Adrenal gland (tissue), 12 donors: ENCODE data around the gene IER3IP1. TPM values are rescaled to one million over a fixed set of nuclear protein-coding genes. Genes with fewer than 3 reads are reported as not detected.
"Not testable (repeated sequence)": the region's sequence is repeated elsewhere in the genome, so short reads cannot be mapped to it uniquely, and the experiment has no call there.

Source experiments
- DNase-seq, 7 donors: peaks; one replicate each; pipeline ENCODE4 v3.0.0-alpha.2; 2019 to 2020
- H3K27ac ChIP-seq, 5 donors: fragments of 200-600 bp; sonication (generic) in 4 of 5; 1 replicate in 3 of 5; 2 replicates in 2 of 5; pipeline versions ENCODE4 v1.5.1 to v1.8.0; 2016 to 2020; ENCODE audit warnings: mild to moderate bottlenecking in 1 of 5
- H3K27me3 ChIP-seq: fragments of 200-600 bp; 2 replicates; pipeline ENCODE4 v1.8.0; 2021
- H3K36me3 ChIP-seq, 2 donors: fragments of 200-600 bp; replicated peaks in 1 of 2; 1 replicate in 1 of 2; 2 replicates in 1 of 2; pipeline versions ENCODE4 v1.5.1 to v1.8.0; 2018 to 2022
- H3K4me1 ChIP-seq, 2 donors: fragments of 200-600 bp; replicated peaks in 1 of 2; 1 replicate in 1 of 2; 2 replicates in 1 of 2; pipeline versions ENCODE4 v1.5.1 to v1.8.0; 2018 to 2021
- H3K4me3 ChIP-seq, 4 donors: fragments of 200-600 bp; sonication (generic) in 3 of 4; one replicate each; pipeline ENCODE4 v1.5.1; 2016 to 2018
- H3K9me3 ChIP-seq, 3 donors: fragments of 200-600 bp; sonication (generic) in 1 of 3; replicated peaks in 1 of 3; 1 replicate in 2 of 3; 2 replicates in 1 of 3; pipeline versions ENCODE4 v1.5.1 to v1.8.0; 2016 to 2021
- CTCF ChIP-seq, 6 experiments: fragments of 450-650 bp in 4 of 6; fragments of 200-600 bp in 2 of 6; sonication (generic) in 1 of 6; IDR thresholded peaks; 1 replicate in 5 of 6; 2 replicates in 1 of 6; pipeline versions ENCODE4 v1.5.1 to v1.8.0; 2016 to 2021; ENCODE audit warnings: antibody characterized with exemption in 6 of 6, mild to moderate bottlenecking in 2 of 6, moderate library complexity in 1 of 6
- POLR2A ChIP-seq, 2 donors: fragments of 450-650 bp; IDR thresholded peaks; one replicate each; pipeline ENCODE4 v1.6.1; 2017; ENCODE audit warnings: antibody characterized with exemption in 2 of 2, mild to moderate bottlenecking in 2 of 2, moderate library complexity in 1 of 2
- WGBS, 4 donors: extraction: QIAGEN DNeasy Blood & Tissue Kit in 2 of 4; methylation state at CpG; one replicate each; pipeline versions ENCODE4 v1.1.5 to v1.1.7; 2013 to 2017; 5-methylcytosine and 5-hydroxymethylcytosine counted together
- intact Hi-C, 2 donors: fragments of 100-400 bp; cut with DNase I; formaldehyde crosslinking; loops; one replicate each; pipeline versions ENCODE4 v1.14.1 to v1.15.0; 2022 to 2023
- polyA plus RNA-seq, 3 donors: library from polyadenylated mRNA; stranded (reverse); fragments of 200-250 nt in 2 of 3; fragments of 350-450 nt in 1 of 3; fragmentation: Illumina TruSeq in 1 of 3; extraction: RNeasy Lipid Tissue Mini Kit (QIAGEN cat#74804) in 1 of 3; gene quantifications; one replicate each; pipeline ENCODE4 v1.2.3, GENCODE V29; 2013 to 2014
- total RNA-seq, 9 donors: library from RNA; depleted of rRNA in 4 of 9; stranded (reverse); fragments of >200 nt in 4 of 9; fragments of 120-200 nt in 1 of 9; fragmentation: NEBNext Ultra II Directional in 1 of 9; extraction: Animal tissue kit (Norgen Biotek cat#: 25700) in 1 of 9; gene quantifications; one replicate each; pipeline versions ENCODE4 v1.1.0 to v1.2.4, GENCODE V29; 2013 to 2023
- donor health status: healthy with polysubstance abuse.
- donor health status: Bipolar disorder and iron deficiency.
- donor health status: DM: yes; HTN: yes; CAD: no.
- donor health status: DM: no; HTN: no; CAD: no.
- donor health status: DM: no; HTN: no; CAD: no.
- donor health status: DM: yes; HTN: yes; CAD: no.

IER3IP1 gene
- total and polyA plus RNA-seq, 12 donors = 5.7 to 34.5 (median 12.9) TPM

- no peak overlapping the region for H3K27ac ChIP-seq
- no peaks in the 10 kb centered on the region for H3K4me1 ChIP-seq
- H3K4me3 ChIP-seq = no peak overlapping the region
- no peak for DNase-seq
- intact Hi-C loops = no loop called here
- H3K36me3 ChIP-seq = no peaks in the 10 kb centered on the region
- no peaks in the 10 kb centered on the region for H3K9me3 ChIP-seq
- TF ChIP-seq POLR2A (IDR thresholded peaks at IDR 0.05) (no peak), CTCF (IDR thresholded peaks at IDR 0.05) (no peak)
- WGBS, 4 donors = 88 to 98% (median 95%) methylated on average over 2 of the region's 2 CpGs
- no peaks in the 10 kb centered on the region for H3K27me3 ChIP-seq
Measured at GRCh38 chr18:47191961-47192360, 15.8 kb upstream of the IER3IP1 start.

- intact Hi-C loops = no loop called here
- no peaks in the 10 kb centered on the region for H3K9me3 ChIP-seq
- TF ChIP-seq CTCF (IDR thresholded peaks at IDR 0.05) (no peak), POLR2A (IDR thresholded peaks at IDR 0.05) (no peak)
- H3K4me1 ChIP-seq = no peaks in the 10 kb centered on the region
- H3K27me3 ChIP-seq = no peaks in the 10 kb centered on the region
- 81 to 85% (median 84%) methylated on average over 7 of the region's 7 CpGs for WGBS, 4 donors
- H3K27ac ChIP-seq = no peak overlapping the region
- DNase-seq = no peak
- H3K4me3 ChIP-seq = no peak overlapping the region
- no peaks in the 10 kb centered on the region for H3K36me3 ChIP-seq
Measured at GRCh38 chr18:47187721-47188120, 11.6 kb upstream of the IER3IP1 start.

GRCh38 chr18:47184419-47185050 lies 8.4 kb upstream of the IER3IP1 start:
- intact Hi-C loops = no loop called here
- 69 to 78% (median 74%) methylated on average over 2 to 5 of the region's 5 CpGs for WGBS, 4 donors
- peak in 5 of 7 donors; percentile 11 to 65 (median 45) for DNase-seq

GRCh38 chr18:47182156-47182555 lies 6.0 kb upstream of the IER3IP1 start:
- DNase-seq, H3K27me3 ChIP-seq, intact Hi-C loops, H3K27ac ChIP-seq, H3K36me3 ChIP-seq, H3K4me1 ChIP-seq, H3K9me3 ChIP-seq, H3K4me3 ChIP-seq: not testable (repeated sequence)
- 68 to 94% (median 82%) methylated on average over 4 to 5 of the region's 5 CpGs for WGBS, 4 donors

More at GRCh38 chr18:47184419-47185050, 8.4 kb upstream of the IER3IP1 start:
- TF ChIP-seq POLR2A (IDR thresholded peaks at IDR 0.05) (no peak), CTCF (IDR thresholded peaks at IDR 0.05) (no peak)
- H3K4me1 ChIP-seq = no peaks in the 10 kb centered on the region
- no peak overlapping the region for H3K27ac ChIP-seq
- no peaks in the 10 kb centered on the region for H3K27me3 ChIP-seq
- H3K36me3 ChIP-seq = no peaks in the 10 kb centered on the region
- no peak overlapping the region for H3K4me3 ChIP-seq
- no peaks in the 10 kb centered on the region for H3K9me3 ChIP-seq

GRCh38 chr18:47180765-47181164 lies 4.6 kb upstream of the IER3IP1 start:
- no peaks in the 10 kb centered on the region for H3K4me1 ChIP-seq
- no peak overlapping the region for H3K27ac ChIP-seq
- H3K9me3 ChIP-seq = no peaks in the 10 kb centered on the region
- no peak overlapping the region for H3K4me3 ChIP-seq
- TF ChIP-seq POLR2A (IDR thresholded peaks at IDR 0.05) (no peak), CTCF (IDR thresholded peaks at IDR 0.05) (no peak)
- H3K27me3 ChIP-seq = no peaks in the 10 kb centered on the region
- DNase-seq = no peak
- no peaks in the 10 kb centered on the region for H3K36me3 ChIP-seq
- 72 to 82% (median 76%) methylated on average over 3 of the region's 3 CpGs for WGBS, 4 donors
- intact Hi-C loops = no loop called here
